ENCODE results near the gene FAM168A. TPM values are rescaled to one million over a fixed set of nuclear protein-coding genes. Genes with fewer than 3 reads are reported as not detected.

FAM168A gene
- total RNA-seq, 4 donors from 2014 or later: 17.5 to 43.4 (median 23.3) TPM

- Histone ChIP-seq H3K4me3 (no peak overlapping the region), H3K36me3 (no peaks in the 10 kb centered on the region), H3K9me3 (no peaks in the 10 kb centered on the region), H3K27ac (no peak overlapping the region), H3K4me1 (no peaks in the 10 kb centered on the region), H3K27me3 (no peaks in the 10 kb centered on the region)
- intact Hi-C loops (cut with DNase I; ENCODE audit: low total_unique reads) (no loop called here), in situ Hi-C loops (cut with MboI; ENCODE audit: low pct_ligation_motif_present in 1 of 4, low pct_unique_long_range_greater_than_20kb in 1 of 4, low sequenced_read_pairs in 3 of 4) (no loop called here)
- DNase-seq: no peak
- TF ChIP-seq EP300 (IDR thresholded peaks at IDR 0.05; ENCODE audit: low read depth) (no peak), POLR2AphosphoS5 (IDR thresholded peaks at IDR 0.05) (no peak), POLR2A (IDR thresholded peaks at IDR 0.05) (no peak)
- WGBS, 2 donors (ENCODE audit: low coverage in 1 of 2): 92 to 97% methylated on average over 2 of the region's 2 CpGs
Observed at GRCh38 chr11:73564903-73565302, 33.0 kb downstream of the FAM168A start.

- H3K27me3 ChIP-seq: no peaks in the 10 kb centered on the region
- no peak overlapping the region for H3K27ac ChIP-seq
- H3K4me3 ChIP-seq: no peak overlapping the region
- H3K4me1 ChIP-seq: no peaks in the 10 kb centered on the region
- TF ChIP-seq EP300 (IDR thresholded peaks at IDR 0.05; ENCODE audit: low read depth) (no peak), POLR2A (IDR thresholded peaks at IDR 0.05) (no peak), POLR2AphosphoS5 (IDR thresholded peaks at IDR 0.05) (no peak), CTCF (IDR thresholded peaks at IDR 0.05) (no peak)
- intact Hi-C loops (cut with DNase I; ENCODE audit: low total_unique reads) (no loop called here), in situ Hi-C loops (cut with MboI; ENCODE audit: low pct_ligation_motif_present in 1 of 4, low pct_unique_long_range_greater_than_20kb in 1 of 4, low sequenced_read_pairs in 3 of 4) (no loop called here)
- WGBS, 2 donors (ENCODE audit: low coverage in 1 of 2): 96 to 100% methylated on average over 1 to 2 of the region's 2 CpGs
- no peaks in the 10 kb centered on the region for H3K9me3 ChIP-seq
- no peaks in the 10 kb centered on the region for H3K36me3 ChIP-seq
- no peak for DNase-seq
Observed at GRCh38 chr11:73563539-73564200, 34.2 kb downstream of the FAM168A start.

GRCh38 chr11:73559743-73560142 is 38.2 kb downstream of the FAM168A start:
- no peak for DNase-seq

GRCh38 chr11:73556966-73557365 is 40.9 kb downstream of the FAM168A start:
- Histone ChIP-seq H3K36me3 (no peaks in the 10 kb centered on the region), H3K9me3 (no peaks in the 10 kb centered on the region), H3K27ac (no peak overlapping the region), H3K4me3 (no peak overlapping the region), H3K4me1 (peaks cover 0 to 7% (median 2%) of the 10 kb centered on the region in 4 donors), H3K27me3 (no peaks in the 10 kb centered on the region)
- in situ Hi-C loops (cut with MboI; ENCODE audit: low pct_ligation_motif_present in 1 of 4, low pct_unique_long_range_greater_than_20kb in 1 of 4, low sequenced_read_pairs in 3 of 4): no loop called here
- TF ChIP-seq POLR2AphosphoS5 (IDR thresholded peaks at IDR 0.05) (no peak), CTCF (IDR thresholded peaks at IDR 0.05) (no peak), POLR2A (IDR thresholded peaks at IDR 0.05) (no peak), EP300 (IDR thresholded peaks at IDR 0.05; ENCODE audit: low read depth) (no peak)
- DNase-seq: no peak
- WGBS, 2 donors (ENCODE audit: low coverage in 1 of 2): 91 to 100% methylated on average over 3 of the region's 3 CpGs
- intact Hi-C loops (cut with DNase I; ENCODE audit: low total_unique reads): no loop called here

More at GRCh38 chr11:73559743-73560142, 38.2 kb downstream of the FAM168A start:
- intact Hi-C loops (cut with DNase I; ENCODE audit: low total_unique reads) (no loop called here), in situ Hi-C loops (cut with MboI; ENCODE audit: low pct_ligation_motif_present in 1 of 4, low pct_unique_long_range_greater_than_20kb in 1 of 4, low sequenced_read_pairs in 3 of 4) (no loop called here)
- Histone ChIP-seq H3K27me3 (no peaks in the 10 kb centered on the region), H3K36me3 (no peaks in the 10 kb centered on the region), H3K4me3 (no peak overlapping the region), H3K4me1 (no peaks in the 10 kb centered on the region), H3K9me3 (no peaks in the 10 kb centered on the region), H3K27ac (no peak overlapping the region)
- TF ChIP-seq EP300 (IDR thresholded peaks at IDR 0.05; ENCODE audit: low read depth) (no peak), CTCF (IDR thresholded peaks at IDR 0.05) (no peak), POLR2A (IDR thresholded peaks at IDR 0.05) (no peak), POLR2AphosphoS5 (IDR thresholded peaks at IDR 0.05) (no peak)

GRCh38 chr11:73555615-73556014 is 42.3 kb downstream of the FAM168A start:
- Histone ChIP-seq H3K9me3 (no peaks in the 10 kb centered on the region), H3K4me1 (peaks cover 3 to 9% (median 3%) of the 10 kb centered on the region in 4 donors), H3K27me3 (no peaks in the 10 kb centered on the region), H3K27ac (no peak overlapping the region), H3K4me3 (no peak overlapping the region), H3K36me3 (no peaks in the 10 kb centered on the region)
- in situ Hi-C loops (cut with MboI; ENCODE audit: low pct_ligation_motif_present in 1 of 4, low pct_unique_long_range_greater_than_20kb in 1 of 4, low sequenced_read_pairs in 3 of 4): no loop called here
- DNase-seq: no peak
- TF ChIP-seq POLR2A (IDR thresholded peaks at IDR 0.05) (no peak), CTCF (IDR thresholded peaks at IDR 0.05) (no peak), POLR2AphosphoS5 (IDR thresholded peaks at IDR 0.05) (no peak), EP300 (IDR thresholded peaks at IDR 0.05; ENCODE audit: low read depth) (no peak)
- intact Hi-C loops (cut with DNase I; ENCODE audit: low total_unique reads): no loop called here
- WGBS, 2 donors (ENCODE audit: low coverage in 1 of 2): 93 to 100% methylated on average over 1 to 3 of the region's 3 CpGs
